Pancreas (tissue), 10 donors: ENCODE measurements around the gene GORASP1. TPM values are rescaled to one million over a fixed set of nuclear protein-coding genes. Genes with fewer than 3 reads are reported as not detected.
A peak's percentile ranks its signal among the peaks of the same experiment; 100 is the strongest.

Experiments
- ATAC-seq, 4 donors: fragments of 200-7000 bp; cut with Tn5 transposase; one replicate each; pipeline versions ENCODE4 v1.8.0 to v1.9.1; 2020; ENCODE audit warnings: mild to moderate bottlenecking in 4 of 4, moderate library complexity in 4 of 4
- DNase-seq, 6 donors: peaks; one replicate each; pipeline ENCODE4 v3.0.0-alpha.2; 2020
- FAIRE-seq: peaks from 2 replicates; lab custom pipeline; 2012; peaks lifted over from hg19 to GRCh38; lab: Jason Lieb, UNC
- H3K27ac ChIP-seq, 4 donors: fragments of 200-600 bp; sonication (generic); 1 replicate in 3 of 4; 2 replicates in 1 of 4; pipeline versions ENCODE4 v1.5.0 to v1.8.0; 2020
- H3K27me3 ChIP-seq, 4 donors: fragments of 200-600 bp; one replicate each; pipeline ENCODE4 v1.8.0; 2021
- H3K36me3 ChIP-seq, 3 donors: fragments of 200-600 bp; sonication (generic) in 1 of 3; one replicate each; pipeline versions ENCODE4 v1.5.0 to v1.8.0; 2020 to 2021
- H3K4me1 ChIP-seq, 3 donors: fragments of 200-600 bp; one replicate each; pipeline ENCODE4 v1.8.0; 2021
- H3K4me3 ChIP-seq, 4 donors: fragments of 200-600 bp; sonication (generic) in 2 of 4; one replicate each; pipeline versions ENCODE4 v1.5.0 to v1.8.0; 2020 to 2021
- H3K9me3 ChIP-seq, 4 donors: fragments of 200-600 bp; one replicate each; pipeline ENCODE4 v1.8.0; 2021
- WGBS, 2 donors: extraction: QIAGEN DNeasy Blood & Tissue Kit; methylation state at CpG; one replicate each; pipeline ENCODE4 v1.1.7; 2013; 5-methylcytosine and 5-hydroxymethylcytosine counted together
- intact Hi-C, 3 donors: fragments of 100-400 bp; cut with DNase I; formaldehyde crosslinking; loops; one replicate each; pipeline versions ENCODE4 v1.11.1 to v1.14.2; 2022
- polyA plus RNA-seq, 2 donors: library from polyadenylated mRNA; stranded (reverse); fragments of 200-250 nt; gene quantifications; one replicate each; pipeline ENCODE4 v1.2.3, GENCODE V29; 2013
- total RNA-seq, 6 donors: library from RNA; stranded (reverse); fragmentation: NEBNext Ultra II Directional in 4 of 6; extraction: Animal tissue kit (Norgen Biotek cat#: 25700) in 4 of 6; gene quantifications; one replicate each; pipeline versions ENCODE4 v1.2.1 to v1.2.4, GENCODE V29; 2021 to 2023
- TF ChIP-seq, protein P1 (sequence below), 4 donors: fragments of 200-600 bp; sonication (generic) in 3 of 4; IDR thresholded peaks; one replicate each; pipeline versions ENCODE4 v1.5.0 to v1.8.0; 2021; ENCODE audit warnings: antibody characterized with exemption in 4 of 4
- donor health status: healthy with polysubstance abuse.
- donor health status: DM: no; HTN: no; CAD: no; lungs with moderate emphysema.
- donor health status: DM: no; HTN: no; CAD: no.
- donor health status: control.
- donor health status: control.
- donor health status: Bipolar disorder and iron deficiency.
- donor health status: DM: yes; HTN: yes; CAD: no.
- donor health status: DM: no; HTN: no; CAD: no.
- donor health status: DM: no; HTN: no; CAD: no.
- donor health status: DM: yes; HTN: yes; CAD: no.

GORASP1 gene
- total and polyA plus RNA-seq, 8 donors: 25.9 to 79.6 (median 34.3) TPM

DNA sequence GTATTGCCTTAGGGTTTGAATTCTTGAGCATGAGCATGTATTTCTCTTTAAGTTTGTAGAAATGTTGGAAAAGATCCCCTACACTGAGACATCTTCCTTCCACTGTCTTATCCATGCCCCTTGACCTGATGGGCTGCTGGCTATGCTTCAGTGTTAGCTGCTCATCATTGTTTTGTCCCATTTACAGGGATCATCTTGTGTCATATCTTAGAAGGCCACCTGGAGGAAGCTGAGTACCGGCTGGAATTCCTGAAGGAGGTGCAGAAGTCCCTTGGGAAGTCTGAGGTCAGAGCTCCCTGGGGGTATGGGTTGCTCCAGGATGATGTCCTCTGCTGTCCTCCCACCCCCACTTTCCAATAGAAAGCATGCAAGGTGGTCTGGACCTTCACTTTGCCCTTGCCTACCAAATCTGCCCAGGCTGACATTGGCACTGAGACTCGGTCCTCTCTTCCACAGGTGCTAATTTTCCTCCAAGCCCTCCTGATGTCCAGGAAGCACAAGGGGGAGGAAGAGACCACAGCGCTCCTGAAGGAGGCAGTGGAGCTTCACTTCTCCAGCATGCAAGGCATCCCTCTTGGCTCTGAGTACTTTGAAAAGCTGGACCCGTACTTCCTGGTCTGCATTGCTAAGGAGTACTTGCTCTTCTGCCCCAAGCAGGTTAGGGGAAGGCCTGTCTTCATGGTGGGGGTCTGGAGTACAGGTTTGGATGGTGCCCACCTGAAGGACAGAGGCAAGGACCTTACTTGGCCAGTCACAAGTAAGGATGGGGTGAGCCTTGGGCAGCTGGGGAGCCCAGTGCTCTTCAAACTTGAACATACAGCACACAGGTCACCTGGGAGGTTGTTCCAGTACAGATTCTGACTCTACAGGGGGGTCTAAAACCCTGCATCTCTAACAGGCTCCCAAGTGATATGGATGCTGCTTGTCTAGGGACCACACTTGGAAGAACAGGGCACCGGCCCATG, 17.7 kb upstream of the GORASP1 start:
- Histone ChIP-seq H3K9me3 (no peaks in the 10 kb centered on the region), H3K4me3 (no peak overlapping the region), H3K36me3 (no peaks in the 10 kb centered on the region), H3K27ac (peak overlapping the region; percentile 20 to 78 (median 46)), H3K27me3 (no peaks in the 10 kb centered on the region), H3K4me1 (peaks cover 4 to 13% (median 5%) of the 10 kb centered on the region in 3 donors)
- no peak for FAIRE-seq
- 56 to 64% methylated on average over 5 of the region's 5 CpGs for WGBS, 2 donors
- peak in 4 of 6 donors; percentile 36 to 62 (median 52) for DNase-seq
- intact Hi-C loops: loop anchor here (5.0 to 10.0 kb wide), 2 partner anchors 160 to 162 kb away; partner anchors contain the start of gene CX3CR1 (in 2 of the 3)
- TF ChIP-seq, protein P1, sequence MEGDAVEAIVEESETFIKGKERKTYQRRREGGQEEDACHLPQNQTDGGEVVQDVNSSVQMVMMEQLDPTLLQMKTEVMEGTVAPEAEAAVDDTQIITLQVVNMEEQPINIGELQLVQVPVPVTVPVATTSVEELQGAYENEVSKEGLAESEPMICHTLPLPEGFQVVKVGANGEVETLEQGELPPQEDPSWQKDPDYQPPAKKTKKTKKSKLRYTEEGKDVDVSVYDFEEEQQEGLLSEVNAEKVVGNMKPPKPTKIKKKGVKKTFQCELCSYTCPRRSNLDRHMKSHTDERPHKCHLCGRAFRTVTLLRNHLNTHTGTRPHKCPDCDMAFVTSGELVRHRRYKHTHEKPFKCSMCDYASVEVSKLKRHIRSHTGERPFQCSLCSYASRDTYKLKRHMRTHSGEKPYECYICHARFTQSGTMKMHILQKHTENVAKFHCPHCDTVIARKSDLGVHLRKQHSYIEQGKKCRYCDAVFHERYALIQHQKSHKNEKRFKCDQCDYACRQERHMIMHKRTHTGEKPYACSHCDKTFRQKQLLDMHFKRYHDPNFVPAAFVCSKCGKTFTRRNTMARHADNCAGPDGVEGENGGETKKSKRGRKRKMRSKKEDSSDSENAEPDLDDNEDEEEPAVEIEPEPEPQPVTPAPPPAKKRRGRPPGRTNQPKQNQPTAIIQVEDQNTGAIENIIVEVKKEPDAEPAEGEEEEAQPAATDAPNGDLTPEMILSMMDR (IDR thresholded peaks at IDR 0.05): peak in 2 of 4 donors; percentile 12 to 33
- peak; percentile 75 to 83 (median 82) for ATAC-seq

DNA sequence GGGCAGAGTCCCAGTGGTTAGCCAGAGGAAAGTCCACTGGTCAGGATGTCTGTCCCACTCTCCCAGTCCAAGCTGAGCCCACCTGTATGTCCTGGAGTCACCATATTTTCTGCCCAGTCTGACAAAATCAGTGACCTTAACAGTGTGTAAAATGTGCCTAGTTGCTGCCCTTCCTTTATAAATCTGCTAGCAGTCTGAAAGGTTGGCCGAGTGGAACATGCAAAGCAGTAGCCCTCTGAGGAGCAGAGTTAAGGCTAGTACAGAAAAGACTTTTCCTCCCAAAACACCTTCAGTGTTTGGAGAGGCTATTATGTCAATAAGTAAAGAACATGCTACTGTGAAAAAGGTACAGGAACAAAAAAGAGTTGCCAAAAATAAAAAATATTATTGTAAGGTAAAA, 15.4 kb upstream of the GORASP1 start:
- TF ChIP-seq, protein P1 (IDR thresholded peaks at IDR 0.05): no peak
- H3K27ac ChIP-seq: no peak overlapping the region
- no peak overlapping the region for H3K4me3 ChIP-seq
- no peaks in the 10 kb centered on the region for H3K27me3 ChIP-seq
- FAIRE-seq (no peak), ATAC-seq (no peak), DNase-seq (no peak)
- no peaks in the 10 kb centered on the region for H3K9me3 ChIP-seq
- intact Hi-C loops: loop anchor here in 2 of 3 donors (10.0 kb wide), 1 partner anchor 162 kb away; the partner anchor contains the start of gene CX3CR1 (in 2 of the 2)
- no peaks in the 10 kb centered on the region for H3K36me3 ChIP-seq
- 74 to 86% methylated on average over 1 of the region's 1 CpG for WGBS, 2 donors
- peaks cover 4 to 13% (median 5%) of the 10 kb centered on the region in 3 donors for H3K4me1 ChIP-seq

DNA sequence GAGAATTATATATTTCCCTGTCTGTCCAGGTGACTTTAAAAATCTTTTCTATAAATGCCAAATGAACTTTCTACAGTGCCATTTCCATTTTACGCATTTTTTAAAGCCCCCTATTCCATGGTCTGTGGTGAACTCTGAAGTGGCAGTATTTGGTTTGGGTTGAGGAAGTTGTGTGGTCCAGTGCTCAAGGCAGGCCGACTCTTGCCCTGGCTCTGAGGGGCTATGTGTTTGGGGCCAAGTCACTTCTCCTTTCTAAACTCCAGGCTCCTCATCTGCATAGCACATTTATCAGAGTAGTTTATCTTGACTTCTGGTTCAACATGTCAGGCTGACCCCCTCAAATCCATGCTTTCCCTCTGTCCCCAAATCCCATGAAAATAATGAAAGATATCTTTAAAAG, 14.2 kb upstream of the GORASP1 start:
- DNase-seq: no peak
- Histone ChIP-seq H3K4me3 (no peak overlapping the region), H3K9me3 (no peaks in the 10 kb centered on the region), H3K27ac (no peak overlapping the region), H3K4me1 (peaks cover 4 to 10% (median 5%) of the 10 kb centered on the region in 3 donors), H3K27me3 (no peaks in the 10 kb centered on the region), H3K36me3 (no peaks in the 10 kb centered on the region)
- no peak for ATAC-seq
- no peak for FAIRE-seq
- whole genome bisulfite sequencing, 2 donors: 88 to 95% methylated on average over 2 of the region's 2 CpGs
- intact Hi-C loops: loop anchor here in 2 of 3 donors (10.0 kb wide), 1 partner anchor 163 kb away; the partner anchor contains the start of gene CX3CR1 (in 2 of the 2)
- TF ChIP-seq, protein P1 (IDR thresholded peaks at IDR 0.05): no peak

DNA sequence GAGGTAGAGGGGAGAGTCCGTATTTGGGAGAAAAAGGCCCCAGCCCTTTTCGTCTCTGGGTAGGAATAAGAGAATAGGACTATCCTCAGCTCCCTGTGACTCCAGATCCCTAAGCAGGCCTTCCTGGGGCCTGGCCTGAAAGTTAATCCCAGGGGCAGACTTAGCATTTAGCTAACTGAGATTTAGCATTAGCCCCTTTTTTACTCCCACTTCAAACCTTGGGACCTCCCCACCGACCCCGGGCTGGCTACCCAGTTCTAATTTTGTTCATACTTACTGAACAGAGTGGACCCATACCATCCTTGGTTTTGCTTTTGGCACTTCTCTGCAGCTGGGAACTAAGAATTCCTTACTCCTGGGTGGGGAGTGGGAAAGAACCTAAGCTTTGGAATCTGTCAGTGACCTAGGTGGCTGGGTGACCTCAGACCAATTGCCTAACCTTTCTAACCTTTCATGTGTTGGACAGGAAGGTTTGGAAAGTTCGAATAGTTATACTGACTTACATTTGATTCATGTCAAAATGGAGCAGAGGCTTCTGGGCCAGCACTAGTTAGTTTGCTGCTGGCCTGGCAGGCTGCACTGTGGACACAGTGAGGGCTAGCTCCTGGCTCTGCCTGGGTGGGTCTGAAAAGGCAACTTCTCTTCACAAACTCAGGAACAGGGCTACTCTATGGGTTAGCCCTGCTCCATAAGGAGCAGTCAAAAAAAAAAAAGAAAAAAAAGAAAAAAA, 11.7 kb upstream of the GORASP1 start:
- ATAC-seq: no peak
- Histone ChIP-seq H3K4me1 (no peaks in the 10 kb centered on the region), H3K9me3 (no peaks in the 10 kb centered on the region), H3K4me3 (no peak overlapping the region), H3K27ac (no peak overlapping the region), H3K27me3 (no peaks in the 10 kb centered on the region), H3K36me3 (no peaks in the 10 kb centered on the region)
- 76 to 79% methylated on average over 5 of the region's 5 CpGs for WGBS, 2 donors
- FAIRE-seq: no peak
- TF ChIP-seq, protein P1 (IDR thresholded peaks at IDR 0.05): no peak
- intact Hi-C loops: loop anchor here in 1 of 3 donors (10.0 kb wide), 1 partner anchor 66 kb away; no protein-coding TSS in a partner anchor
- DNase-seq: no peak
